ENCODE measurements around the gene APH1B.

Gene APH1B

GRCh38 chr15:63358241-63359029, 81.0 kb downstream of the APH1B start:
- no peak for DNase-seq
- peaks cover 67% of the 10 kb centered on the region for H3K4me1 Mint-ChIP-seq
- no peak for TF ChIP-seq CTCF (IDR thresholded peaks at IDR 0.05)
- peaks cover 10% of the 10 kb centered on the region for H3K9me3 Mint-ChIP-seq
- peak overlapping the region; percentile 14 for H3K4me3 Mint-ChIP-seq
- H3K27me3 Mint-ChIP-seq (ENCODE audit: low read depth, poor library complexity) = peaks cover 20% of the 10 kb centered on the region
- peak overlapping the region; percentile 80 for H3K27ac Mint-ChIP-seq
- H3K36me3 Mint-ChIP-seq (ENCODE audit: low read depth) = peaks cover 14% of the 10 kb centered on the region
